Stomach (tissue), 19 donors: ENCODE measurements around the gene ISG20L2. TPM values are rescaled to one million over a fixed set of nuclear protein-coding genes. Genes with fewer than 3 reads are reported as not detected.
A peak's percentile ranks its signal among the peaks of the same experiment; 100 is the strongest.

ENCODE experiments used
- DNase-seq, 2 donors: peaks; one replicate each; pipeline versions ENCODE4 v3.0.0 to v3.0.0-alpha.2; 2013 to 2019
- H3K27ac ChIP-seq, 5 donors: fragments of 200-600 bp in 4 of 5; sonication (generic) in 4 of 5; one replicate each; pipeline ENCODE4 v1.5.1; 2013 to 2019; ENCODE audit warnings: mild to moderate bottlenecking in 1 of 5, moderate library complexity in 1 of 5
- H3K27me3 ChIP-seq, 3 donors: fragments of 200-600 bp; sonication (generic); one replicate each; pipeline ENCODE4 v1.5.1; 2017 to 2019; ENCODE audit warnings: mixed run types in 1 of 3
- H3K36me3 ChIP-seq, 4 donors: fragments of 200-600 bp; sonication (generic); 1 replicate in 3 of 4; 2 replicates in 1 of 4; pipeline ENCODE4 v1.5.1; 2016 to 2019
- H3K4me1 ChIP-seq, 4 donors: fragments of 200-600 bp; sonication (generic); one replicate each; pipeline ENCODE4 v1.5.1; 2016 to 2019
- H3K4me3 ChIP-seq, 4 donors: fragments of 200-600 bp; sonication (generic) in 3 of 4; one replicate each; pipeline ENCODE4 v1.5.1; 2016 to 2019; ENCODE audit warnings: mild to moderate bottlenecking in 1 of 4
- H3K9me3 ChIP-seq, 4 donors: fragments of 200-600 bp; sonication (generic); one replicate each; pipeline ENCODE4 v1.5.1; 2016 to 2019
- EP300 ChIP-seq: sonication (generic); formaldehyde crosslinking; IDR thresholded peaks from one replicate; pipeline ENCODE4 v1.6.1; 2017; ENCODE audit warnings: antibody characterized with exemption
- POLR2A ChIP-seq, 4 donors: fragments of 450-650 bp; IDR thresholded peaks; one replicate each; pipeline ENCODE4 v1.6.1; 2016; ENCODE audit warnings: antibody characterized with exemption in 4 of 4, control low read depth in 2 of 4, mild to moderate bottlenecking in 1 of 4, moderate library complexity in 1 of 4
- POLR2AphosphoS5 ChIP-seq, 3 donors: sonication (generic); formaldehyde crosslinking; IDR thresholded peaks; one replicate each; pipeline ENCODE4 v1.6.1; 2016; ENCODE audit warnings: antibody characterized with exemption in 3 of 3
- whole genome bisulfite sequencing, 5 donors: extraction: QIAGEN DNeasy Blood & Tissue Kit in 3 of 5; methylation state at CpG; one replicate each; pipeline versions ENCODE4 v1.1.5 to v1.1.7; 2013 to 2018; 5-methylcytosine and 5-hydroxymethylcytosine counted together
- intact Hi-C: fragments of 100-400 bp; cut with DNase I; formaldehyde crosslinking; loops from one replicate; pipeline ENCODE4 v1.15.1; 2023; ENCODE audit warnings: low total_unique reads
- long read RNA-seq, 10 donors: transcript quantifications; one replicate each; lab custom pipeline, GENCODE V29; 2026
- polyA plus RNA-seq, 3 donors: library from polyadenylated mRNA; stranded (reverse); fragments of 200-250 nt; gene quantifications; one replicate each; pipeline ENCODE4 v1.2.3, GENCODE V29; 2013
- total RNA-seq, 5 donors: library from RNA; depleted of rRNA; stranded (reverse); fragments of >200 nt; gene quantifications; one replicate each; pipeline versions ENCODE4 v1.1.0 to v1.2.3, GENCODE V29; 2014 to 2016
- TF ChIP-seq, protein P1 (sequence below), 7 experiments: fragments of 450-650 bp in 4 of 7; fragments of 200-600 bp in 3 of 7; sonication (generic) in 3 of 7; IDR thresholded peaks; one replicate each; pipeline ENCODE4 v1.5.1; 2016 to 2019; ENCODE audit warnings: antibody characterized with exemption in 7 of 7, control low read depth in 2 of 7, mild to moderate bottlenecking in 1 of 7
- donor health status: healthy with polysubstance abuse.
- donor health status: Bipolar disorder and iron deficiency.
- donor health status: healthy.

The ISG20L2 gene, protein sequence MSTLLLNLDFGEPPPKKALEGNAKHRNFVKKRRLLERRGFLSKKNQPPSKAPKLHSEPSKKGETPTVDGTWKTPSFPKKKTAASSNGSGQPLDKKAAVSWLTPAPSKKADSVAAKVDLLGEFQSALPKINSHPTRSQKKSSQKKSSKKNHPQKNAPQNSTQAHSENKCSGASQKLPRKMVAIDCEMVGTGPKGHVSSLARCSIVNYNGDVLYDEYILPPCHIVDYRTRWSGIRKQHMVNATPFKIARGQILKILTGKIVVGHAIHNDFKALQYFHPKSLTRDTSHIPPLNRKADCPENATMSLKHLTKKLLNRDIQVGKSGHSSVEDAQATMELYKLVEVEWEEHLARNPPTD
- total RNA-seq (10 to 100 TPM in 3 of 5 donors, 1 to 10 TPM in 2; 4.5 to 65.5 (median 24.3) TPM), polyA plus RNA-seq (10 to 100 TPM in 2 of 3 donors, 1 to 10 TPM in 1; 7.5 to 12.3 (median 11.0) TPM)
- long read RNA-seq, donor 1, partial matches to known transcripts: 0 of 4 reads
- long read RNA-seq, donor 1, other reads (novel, unspliced or antisense): 0 of 4 reads
- long read RNA-seq, donor 2, transcript ISG20L2-201 (3 exons, 3,303 nt): major isoform, 10 of 18 reads
- long read RNA-seq, donor 2, partial matches to known transcripts: 0 of 18 reads
- long read RNA-seq, donor 2, other reads (novel, unspliced or antisense): 5 of 18 reads
- long read RNA-seq, donor 3, transcript ISG20L2-201 (3 exons, 3,303 nt): major isoform, 6 of 8 reads
- long read RNA-seq, donor 3, partial matches to known transcripts: 0 of 8 reads
- long read RNA-seq, donor 3, other reads (novel, unspliced or antisense): 0 of 8 reads
- long read RNA-seq, donor 4, partial matches to known transcripts: 0 of 2 reads
- long read RNA-seq, donor 4, other reads (novel, unspliced or antisense): 0 of 2 reads
- long read RNA-seq, donor 5, transcript ISG20L2-201 (3 exons, 3,303 nt): major isoform, 14 of 21 reads
- long read RNA-seq, donor 5, partial matches to known transcripts: 5 of 21 reads
- long read RNA-seq, donor 5, other reads (novel, unspliced or antisense): 0 of 21 reads
- long read RNA-seq, donor 6: 0 reads
- long read RNA-seq, donor 7, transcript ISG20L2-201 (3 exons, 3,303 nt): major isoform, 7 of 11 reads
- long read RNA-seq, donor 7, partial matches to known transcripts: 0 of 11 reads
- long read RNA-seq, donor 7, other reads (novel, unspliced or antisense): 0 of 11 reads
- long read RNA-seq, donor 8, partial matches to known transcripts: 0 of 6 reads
- long read RNA-seq, donor 8, other reads (novel, unspliced or antisense): 0 of 6 reads
- long read RNA-seq, donor 9, transcript ISG20L2-201 (3 exons, 3,303 nt): major isoform, 7 of 14 reads
- long read RNA-seq, donor 9, partial matches to known transcripts: 0 of 14 reads
- long read RNA-seq, donor 9, other reads (novel, unspliced or antisense): 0 of 14 reads
- long read RNA-seq, donor 10, partial matches to known transcripts: 0 of 3 reads
- long read RNA-seq, donor 10, other reads (novel, unspliced or antisense): 0 of 3 reads

DNA sequence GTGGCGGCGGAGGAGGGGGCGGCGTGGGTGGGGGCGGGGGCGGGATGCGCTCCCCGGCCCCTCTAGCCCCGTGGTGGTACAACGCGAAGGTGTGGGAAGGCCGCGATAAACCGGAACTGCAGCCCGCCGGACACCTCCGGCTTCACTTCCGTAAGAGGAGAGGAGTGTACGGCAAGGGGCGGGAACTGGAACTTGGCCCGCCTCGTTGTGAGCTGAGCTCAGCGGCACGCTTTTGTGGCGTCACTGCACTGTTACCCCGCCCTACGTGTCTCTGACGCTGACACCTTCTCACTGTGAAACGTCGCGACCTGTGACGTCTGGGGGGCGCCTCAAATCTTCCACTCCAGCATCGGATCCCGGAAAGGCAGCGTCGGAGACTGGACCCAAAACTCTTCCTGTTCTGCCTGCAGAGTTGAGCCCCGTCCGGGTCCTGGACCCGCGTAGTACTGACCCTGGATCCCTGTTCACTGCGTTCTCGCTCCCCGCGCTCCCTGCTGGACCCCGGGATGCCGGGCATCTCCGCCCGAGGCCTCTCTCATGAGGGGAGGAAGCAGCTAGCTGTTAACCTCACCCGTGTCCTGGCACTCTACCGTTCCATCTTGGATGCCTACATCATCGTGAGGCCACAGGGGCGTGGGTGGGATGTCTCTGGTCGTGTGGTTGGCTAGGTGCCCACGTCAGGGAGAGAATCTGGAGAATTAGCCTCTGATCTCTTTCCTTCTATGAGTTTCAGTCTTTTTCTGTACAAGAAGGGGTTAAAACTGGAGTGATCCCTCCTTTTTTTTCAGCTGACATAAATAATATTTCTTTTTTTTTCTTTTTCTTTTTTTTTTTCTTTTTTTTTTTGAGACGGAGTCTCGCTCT lies at the start of gene ISG20L2:
ISG20L2 (minus strand) TSS at position 168 of the 864 bp plus-strand sequence. CDS start 1,114 bp downstream, outside the sequence.
- DNase-seq: peak; percentile 98 to 99
- Histone ChIP-seq H3K27ac (peak within 1 kb of the TSS; percentile 86 to 99 (median 99)), H3K4me3 (peak within 1 kb of the TSS; percentile 67 to 94 (median 78)), H3K9me3 (no peaks in the 10 kb centered on the region), H3K4me1 (peaks cover 36 to 64% (median 57%) of the 10 kb centered on the region in 4 donors), H3K27me3 (no peaks in the 10 kb centered on the region), H3K36me3 (peaks cover 3 to 41% (median 35%) of the 10 kb centered on the region in 4 donors)
- intact Hi-C loops: loop anchor here (5.0 kb wide), 1 partner anchor 37 kb away; no protein-coding TSS in a partner anchor
- TF ChIP-seq, protein P1, sequence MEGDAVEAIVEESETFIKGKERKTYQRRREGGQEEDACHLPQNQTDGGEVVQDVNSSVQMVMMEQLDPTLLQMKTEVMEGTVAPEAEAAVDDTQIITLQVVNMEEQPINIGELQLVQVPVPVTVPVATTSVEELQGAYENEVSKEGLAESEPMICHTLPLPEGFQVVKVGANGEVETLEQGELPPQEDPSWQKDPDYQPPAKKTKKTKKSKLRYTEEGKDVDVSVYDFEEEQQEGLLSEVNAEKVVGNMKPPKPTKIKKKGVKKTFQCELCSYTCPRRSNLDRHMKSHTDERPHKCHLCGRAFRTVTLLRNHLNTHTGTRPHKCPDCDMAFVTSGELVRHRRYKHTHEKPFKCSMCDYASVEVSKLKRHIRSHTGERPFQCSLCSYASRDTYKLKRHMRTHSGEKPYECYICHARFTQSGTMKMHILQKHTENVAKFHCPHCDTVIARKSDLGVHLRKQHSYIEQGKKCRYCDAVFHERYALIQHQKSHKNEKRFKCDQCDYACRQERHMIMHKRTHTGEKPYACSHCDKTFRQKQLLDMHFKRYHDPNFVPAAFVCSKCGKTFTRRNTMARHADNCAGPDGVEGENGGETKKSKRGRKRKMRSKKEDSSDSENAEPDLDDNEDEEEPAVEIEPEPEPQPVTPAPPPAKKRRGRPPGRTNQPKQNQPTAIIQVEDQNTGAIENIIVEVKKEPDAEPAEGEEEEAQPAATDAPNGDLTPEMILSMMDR (IDR thresholded peaks at IDR 0.05): no peak
- peak; percentile 76 to 86 (median 82) for TF ChIP-seq POLR2AphosphoS5 (IDR thresholded peaks at IDR 0.05)
- TF ChIP-seq EP300: no peak
- peak in 1 of 4 donors; percentile 7 for TF ChIP-seq POLR2A (IDR thresholded peaks at IDR 0.05)
- 1 to 3% (median 2%) methylated on average over 35 to 57 of the region's 57 CpGs for WGBS, 5 donors

DNA sequence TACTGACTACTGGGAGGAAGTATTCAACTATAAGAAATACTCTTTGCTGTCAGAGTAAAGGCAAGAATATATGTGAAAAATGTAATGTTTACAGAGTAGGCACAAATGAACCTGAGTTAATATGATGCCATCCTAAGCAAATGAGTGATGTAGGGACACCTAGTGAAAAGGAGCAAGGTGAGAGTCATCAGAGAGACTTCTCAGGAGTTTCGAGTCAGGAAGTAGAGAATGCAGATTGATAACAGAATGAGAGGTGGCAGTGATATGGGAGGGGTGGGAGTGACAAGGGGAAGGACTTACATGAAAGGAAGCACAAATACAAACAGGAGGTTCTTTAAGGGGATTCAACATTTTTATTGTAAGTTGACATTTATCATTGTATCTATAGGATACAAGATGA lies 49.0 kb upstream of the ISG20L2 start:
- WGBS, 5 donors: 17 to 42% (median 27%) methylated on average over 1 of the region's 1 CpG

DNA sequence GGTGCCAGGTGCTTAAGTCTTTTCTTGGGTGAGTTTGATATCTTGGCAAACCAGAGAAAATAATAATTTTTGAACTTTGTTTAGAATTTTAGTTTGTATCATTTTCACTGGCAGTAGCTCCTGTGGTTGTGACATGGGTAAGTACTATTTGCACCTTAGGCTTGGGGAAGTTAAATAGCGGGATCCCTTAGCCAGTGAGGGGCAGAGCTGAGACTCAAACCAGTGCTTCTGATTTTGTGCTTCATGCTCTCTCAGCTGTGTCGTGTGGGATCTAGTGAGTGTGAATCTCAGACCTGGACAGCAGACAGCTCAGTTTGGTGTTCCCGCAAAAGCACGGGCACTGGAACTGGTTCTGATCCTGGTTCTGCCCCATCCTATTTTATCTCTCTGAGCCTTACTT lies 48.4 kb upstream of the ISG20L2 start:
- intact Hi-C loops: no loop called here
- Histone ChIP-seq H3K27ac (no peak overlapping the region), H3K4me1 (peaks cover 29 to 67% (median 45%) of the 10 kb centered on the region in 4 donors), H3K4me3 (no peak overlapping the region), H3K9me3 (no peaks in the 10 kb centered on the region), H3K36me3 (peaks cover 5 to 11% (median 8%) of the 10 kb centered on the region in 4 donors), H3K27me3 (no peaks in the 10 kb centered on the region)
- TF ChIP-seq, protein P1 (IDR thresholded peaks at IDR 0.05): no peak
- no peak for TF ChIP-seq POLR2A (IDR thresholded peaks at IDR 0.05)
- no peak for TF ChIP-seq POLR2AphosphoS5 (IDR thresholded peaks at IDR 0.05)
- TF ChIP-seq EP300: no peak
- WGBS, 5 donors: 57 to 64% (median 61%) methylated on average over 4 of the region's 4 CpGs
- no peak for DNase-seq

More for the DNA sequence above, 49.0 kb upstream of the ISG20L2 start:
- DNase-seq: no peak
- H3K36me3 ChIP-seq: peaks cover 5 to 14% (median 12%) of the 10 kb centered on the region in 4 donors
- H3K9me3 ChIP-seq: no peaks in the 10 kb centered on the region
- no peak overlapping the region for H3K4me3 ChIP-seq
- peaks cover 25 to 66% (median 43%) of the 10 kb centered on the region in 4 donors for H3K4me1 ChIP-seq
- no peaks in the 10 kb centered on the region for H3K27me3 ChIP-seq
- TF ChIP-seq POLR2A (IDR thresholded peaks at IDR 0.05) (no peak), POLR2AphosphoS5 (IDR thresholded peaks at IDR 0.05) (no peak), EP300 (no peak)
- TF ChIP-seq, protein P1 (IDR thresholded peaks at IDR 0.05): no peak
- intact Hi-C loops: no loop called here
- H3K27ac ChIP-seq: no peak overlapping the region
